HepG2 (cell line): Measurements from ENCODE around the gene TBC1D5. TPM values are rescaled to one million over a fixed set of nuclear protein-coding genes. Genes with fewer than 3 reads are reported as not detected.

Source experiments
- ATAC-seq: fragments of 200-7000 bp; cut with Tn5 transposase; 3 replicates; pipeline ENCODE4 v1.9.1; 2020; ENCODE audit warnings: mild to moderate bottlenecking, moderate library complexity
- BruUV-seq: library from RNA; stranded (reverse); fragments of 400-500 nt; replicated peaks from 2 replicates; lab custom pipeline; 2021; lab: Mats Ljungman, UMichigan
- CTCF ChIA-PET: fragments of 300-600 bp; formaldehyde crosslinking; extraction: SDS; loops from one replicate; lab custom pipeline; 2021; ENCODE audit warnings: low total read pairs, inconsistent platforms, low intra/inter-chr PET ratio; lab: Yijun Ruan, JAX
- POLR2A ChIA-PET: fragments of 350-600 bp; sonication (Branson Sonifier 250); formaldehyde crosslinking; loops from one replicate; lab custom pipeline; 2020; ENCODE audit warnings: antibody characterized with exemption, inconsistent platforms; lab: Yijun Ruan, JAX
- DNase-seq: peaks from one replicate; pipeline ENCODE4 v3.0.0-alpha.2; 2015; ENCODE audit warnings: low spot score
- FAIRE-seq: peaks from 3 replicates; lab custom pipeline; 2011; peaks lifted over from hg19 to GRCh38; lab: Jason Lieb, UNC
- H2AFZ ChIP-seq: one replicate; pipeline ENCODE4 v1.6.1; 2011; ENCODE audit warnings: low read length, inconsistent platforms
- H3K27ac ChIP-seq: fragments of 300-600 bp; 3 replicates; pipeline ENCODE4 v1.8.0; 2011; ENCODE audit warnings: mixed run types, mild to moderate bottlenecking, mixed read lengths, low read length, inconsistent platforms; ENCODE audit not compliant: insufficient read depth; ENCODE audit errors: extremely low read length
- H3K27me3 ChIP-seq, 2 experiments: fragments of 200-600 bp in 1 of 2; 2 replicates in 1 of 2; 3 replicates in 1 of 2; pipeline versions ENCODE4 v1.6.0 to v1.8.0; 2011; ENCODE audit warnings: low read length in 2 of 2, mild to moderate bottlenecking in 2 of 2, moderate library complexity in 2 of 2, inconsistent platforms in 1 of 2; ENCODE audit not compliant: insufficient read depth in 2 of 2, control insufficient read depth in 1 of 2
- H3K36me3 ChIP-seq, 2 experiments: fragments of 200-600 bp in 1 of 2; replicated peaks in 1 of 2; 2 replicates in 1 of 2; 3 replicates in 1 of 2; pipeline versions ENCODE4 v1.5.1 to v1.8.0; 2011; ENCODE audit warnings: low read length in 2 of 2, inconsistent platforms in 1 of 2; ENCODE audit not compliant: insufficient read depth in 2 of 2, control insufficient read depth in 1 of 2
- H3K4me1 ChIP-seq: 2 replicates; pipeline ENCODE4 v1.5.1; 2012; ENCODE audit warnings: low read length, inconsistent platforms; ENCODE audit not compliant: insufficient read depth
- H3K4me2 ChIP-seq: 2 replicates; pipeline ENCODE4 v1.6.0; 2011; ENCODE audit warnings: low read depth, low read length, inconsistent platforms
- H3K4me3 ChIP-seq, 3 experiments: fragments of 200-600 bp in 1 of 3; sonication (generic), shearing (Covaris generic) in 1 of 3; replicated peaks in 1 of 3; 2 replicates each; pipeline ENCODE4 v1.5.1; 2011 to 2016; ENCODE audit warnings: low read length in 3 of 3, inconsistent platforms in 2 of 3, low read depth in 2 of 3, mild to moderate bottlenecking in 2 of 3, control low read depth in 1 of 3, mixed read lengths in 1 of 3; ENCODE audit not compliant: insufficient read depth in 1 of 3
- H3K79me2 ChIP-seq: one replicate; pipeline ENCODE4 v1.6.1; 2011; ENCODE audit warnings: low read length, inconsistent platforms; ENCODE audit not compliant: insufficient read depth
- H3K9ac ChIP-seq: 2 replicates; pipeline ENCODE4 v1.6.0; 2011; ENCODE audit warnings: mild to moderate bottlenecking, low read depth, low read length, inconsistent platforms; ENCODE audit not compliant: insufficient read depth
- H3K9me3 ChIP-seq: 2 replicates; pipeline ENCODE4 v1.5.1; 2012; ENCODE audit warnings: mild to moderate bottlenecking, low read length
- H4K20me1 ChIP-seq: 2 replicates; pipeline ENCODE4 v1.6.0; 2011; ENCODE audit warnings: inconsistent platforms, mild to moderate bottlenecking, low read length, moderate library complexity; ENCODE audit not compliant: insufficient read depth
- FOXM1 ChIP-seq: sonication (generic); formaldehyde crosslinking; IDR thresholded peaks from 2 replicates; pipeline ENCODE4 v1.5.0; 2020; ENCODE audit warnings: missing genetic modification reagents
- MEIS1 ChIP-seq: sonication (generic); formaldehyde crosslinking; IDR thresholded peaks from 2 replicates; pipeline ENCODE4 v1.9.0; 2021; ENCODE audit warnings: mild to moderate bottlenecking, missing genetic modification reagents, moderate library complexity, borderline replicate concordance
- MYNN ChIP-seq: sonication (generic); formaldehyde crosslinking; IDR thresholded peaks from 2 replicates; pipeline ENCODE4 v1.4.0; 2020; ENCODE audit warnings: mild to moderate bottlenecking, low read depth, missing genetic modification reagents
- XRCC5 ChIP-seq: fragments of 200-400 bp; formaldehyde crosslinking; optimal IDR thresholded peaks from 2 replicates; pipeline ENCODE3; 2017; ENCODE audit warnings: mild to moderate bottlenecking, low read length
- ZFP82 ChIP-seq: sonication (generic); formaldehyde crosslinking; IDR thresholded peaks from 2 replicates; pipeline ENCODE4 v1.5.1; 2020; ENCODE audit warnings: mild to moderate bottlenecking, missing genetic modification reagents, borderline replicate concordance
- ZNF343 ChIP-seq: sonication (generic); formaldehyde crosslinking; IDR thresholded peaks from 2 replicates; pipeline ENCODE4 v1.4.0; 2020; ENCODE audit warnings: mild to moderate bottlenecking, missing genetic modification reagents
- ZNF567 ChIP-seq: sonication (generic); formaldehyde crosslinking; IDR thresholded peaks from 2 replicates; pipeline ENCODE4 v1.8.1; 2023; ENCODE audit warnings: mild to moderate bottlenecking, missing genetic modification reagents, borderline replicate concordance
- ZNF607 ChIP-seq: sonication (generic); formaldehyde crosslinking; IDR thresholded peaks from 2 replicates; pipeline ENCODE4 v1.5.1; 2020; ENCODE audit warnings: missing genetic modification reagents, mild to moderate bottlenecking, borderline replicate concordance
- in situ Hi-C: cut with HindIII; loops from 2 replicates; pipeline ENCODE4 v1.10.0; 2017; ENCODE audit warnings: low pct_unique_long_range_greater_than_20kb; ENCODE audit not compliant: extremely low pct_ligation_motif_present
- intact Hi-C: fragments of 100-400 bp; cut with micrococcal nuclease; formaldehyde crosslinking; loops from one replicate; pipeline ENCODE4 v1.10.0; 2022; ENCODE audit not compliant: unreplicated experiment
- polyA plus RNA-seq, 8 experiments: library from polyadenylated mRNA; depleted of rRNA in 3 of 8; stranded (reverse) in 7 of 8; unstranded in 1 of 8; fragments of >200 nt; fragmentation: Illumina TruSeq in 4 of 8; extraction: Trizol in 4 of 8; gene quantifications; 2 replicates each; pipeline versions ENCODE4 v1.2.1 to v1.2.3, GENCODE V29; 2011 to 2016; ENCODE audit warnings: low read depth in 4 of 8, missing spikeins in 1 of 8, mixed read lengths in 1 of 8; ENCODE audit not compliant: insufficient read depth in 1 of 8
- total RNA-seq, 5 experiments: library from RNA; depleted of rRNA; stranded (reverse); fragments of >200 nt; fragmentation: Illumina TruSeq; extraction: Trizol; gene quantifications; 2 replicates each; pipeline ENCODE4 v1.2.3, GENCODE V29; 2016; ENCODE audit warnings: low read depth in 1 of 5
- TF ChIP-seq, protein P1 (sequence below): IDR thresholded peaks from 2 replicates; pipeline ENCODE4 v1.6.1; 2016; ENCODE audit warnings: low read depth, control low read depth

The TBC1D5 gene
- total and polyA plus RNA-seq, 2 of the 13 experiments (the other 11 are each of a cell fraction or from before 2014, with no cell fraction given), result 19.2 to 33.3 TPM

DNA sequence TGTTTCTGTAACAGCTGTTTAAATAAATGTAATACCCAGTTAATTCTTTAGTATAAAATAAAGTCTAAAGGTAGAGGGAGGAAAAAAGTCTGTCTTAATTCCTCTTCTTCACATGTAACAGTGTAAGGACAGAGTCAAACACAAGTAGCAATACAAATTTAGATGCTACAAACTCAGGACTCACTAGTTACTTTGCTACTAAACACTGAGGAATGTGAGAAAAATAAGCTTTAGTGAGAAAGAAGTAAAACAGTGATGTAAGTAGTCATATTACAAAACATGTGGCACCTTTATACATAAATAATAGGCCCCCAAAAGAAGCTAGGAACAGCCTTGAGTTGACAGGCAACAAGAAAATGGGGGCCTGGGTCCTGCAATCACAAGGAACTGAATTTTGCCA is 113.0 kb downstream of the TBC1D5 start:
- DNase-seq, result no peak
- POLR2A ChIA-PET, result no interaction called here
- TF ChIP-seq ZFP82 (CRISPR knock-in tag) (no peak), MYNN (CRISPR knock-in tag) (no peak), ZNF567 (no peak), ZNF607 (CRISPR knock-in tag) (no peak), FOXM1 (CRISPR knock-in tag) (no peak), ZNF343 (CRISPR knock-in tag) (no peak), MEIS1 (CRISPR knock-in tag) (no peak), XRCC5 (no peak)
- TF ChIP-seq, protein P1, sequence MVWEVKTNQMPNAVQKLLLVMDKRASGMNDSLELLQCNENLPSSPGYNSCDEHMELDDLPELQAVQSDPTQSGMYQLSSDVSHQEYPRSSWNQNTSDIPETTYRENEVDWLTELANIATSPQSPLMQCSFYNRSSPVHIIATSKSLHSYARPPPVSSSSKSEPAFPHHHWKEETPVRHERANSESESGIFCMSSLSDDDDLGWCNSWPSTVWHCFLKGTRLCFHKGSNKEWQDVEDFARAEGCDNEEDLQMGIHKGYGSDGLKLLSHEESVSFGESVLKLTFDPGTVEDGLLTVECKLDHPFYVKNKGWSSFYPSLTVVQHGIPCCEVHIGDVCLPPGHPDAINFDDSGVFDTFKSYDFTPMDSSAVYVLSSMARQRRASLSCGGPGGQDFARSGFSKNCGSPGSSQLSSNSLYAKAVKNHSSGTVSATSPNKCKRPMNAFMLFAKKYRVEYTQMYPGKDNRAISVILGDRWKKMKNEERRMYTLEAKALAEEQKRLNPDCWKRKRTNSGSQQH (CRISPR knock-in tag), result no peak
- TF ChIP-seq, all 625 proteins: peak for 0
- Histone ChIP-seq H3K4me1 (no peaks in the 10 kb centered on the region), H3K36me3 (no peaks in the 10 kb centered on the region), H3K27me3 (no peaks in the 10 kb centered on the region), H3K9ac (no peak overlapping the region), H2AFZ (no peak overlapping the region), H3K79me2 (no peaks in the 10 kb centered on the region), H3K9me3 (no peaks in the 10 kb centered on the region), H3K27ac (no peak overlapping the region), H4K20me1 (peaks cover 2% of the 10 kb centered on the region; the same call in 1 of the 2 replicates), H3K4me2 (no peak overlapping the region), H3K4me3 (no peak overlapping the region)
- intact Hi-C loops (no loop called here), in situ Hi-C loops (no loop called here)
- ATAC-seq, result no peak
- CTCF ChIA-PET, result no interaction called here
- no peak for FAIRE-seq
- BruUV-seq, result no TSS peak
